Kasumi-1 (cell line): ENCODE data around the gene SIGLEC11.
"Not testable (repeated sequence)": the region's sequence is repeated elsewhere in the genome, so short reads cannot be mapped to it uniquely, and the experiment has no call there.

Experiments used
- DNase-seq, 2 experiments: peaks; one replicate each; lab custom pipeline; 2025; lab: John Stamatoyannopoulos, UW

Gene SIGLEC11

DNA sequence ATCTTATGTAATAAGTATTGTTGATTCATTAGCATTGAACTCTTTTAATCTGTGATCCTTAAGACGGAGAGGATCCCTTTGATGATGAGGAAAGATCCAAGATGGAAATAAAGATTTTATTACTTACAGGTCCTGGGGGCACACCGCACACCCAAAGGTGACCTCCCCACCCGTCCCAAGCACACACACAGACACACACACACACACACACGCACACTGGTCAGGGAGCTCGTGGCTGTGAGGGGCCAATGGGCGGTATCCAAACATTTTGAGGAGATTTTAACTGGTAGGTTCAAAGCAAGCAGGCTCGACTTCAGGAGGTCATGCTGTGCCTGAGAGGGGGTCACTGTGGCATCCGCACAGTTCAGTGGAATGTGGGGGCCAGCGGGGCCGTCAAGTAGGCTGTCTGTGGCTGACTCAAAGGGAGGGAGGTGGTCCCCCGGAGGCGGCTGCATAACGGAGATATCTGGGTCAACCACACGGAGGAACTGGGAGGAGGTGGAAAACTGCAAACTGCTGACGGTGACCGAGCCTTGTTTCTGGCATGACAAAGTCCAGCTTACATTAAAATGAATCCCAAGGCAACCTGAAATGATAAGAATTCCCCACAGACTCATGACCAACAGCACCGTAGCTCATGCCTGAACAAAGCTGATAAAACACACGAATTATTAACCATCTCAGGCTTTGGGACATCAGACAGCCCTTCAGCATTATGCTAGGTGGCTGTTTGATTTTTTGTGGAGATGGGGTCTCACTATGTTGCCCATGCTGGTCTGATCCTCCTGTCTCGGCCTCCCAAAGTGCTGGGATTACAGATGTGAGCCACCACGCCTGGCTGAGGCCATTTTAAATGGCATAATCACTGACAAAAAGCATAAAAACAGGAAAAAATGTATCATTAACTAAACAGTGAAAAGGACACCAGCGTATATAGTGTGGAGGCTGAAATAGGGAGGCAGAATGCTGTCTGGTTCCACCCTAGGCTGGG lies 20.9 kb upstream of the SIGLEC11 start:
- DNase-seq: no peak

- no peak for DNase-seq
These were observed 17.4 kb upstream of the SIGLEC11 start for GRCh38 chr19:49978324-49978723.

DNA sequence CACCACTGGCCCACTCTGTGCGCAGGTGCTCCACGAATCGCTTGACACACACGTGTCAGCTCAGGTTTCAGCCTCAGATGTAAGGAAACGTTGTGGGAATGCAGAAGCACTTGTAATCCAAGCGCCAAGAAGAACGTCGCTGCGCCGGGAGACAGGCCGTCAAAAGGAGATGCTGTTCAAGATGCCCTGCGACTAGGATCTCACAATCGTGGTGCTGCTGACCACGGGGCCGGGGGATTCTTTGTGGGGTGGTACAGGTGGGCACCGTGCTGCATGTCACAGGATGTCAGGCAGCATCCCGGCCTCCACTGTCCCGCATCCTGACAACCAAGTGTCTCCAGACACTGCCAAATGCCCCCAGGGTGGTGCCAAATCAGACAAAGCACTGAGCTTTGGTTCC lies 16.9 kb upstream of the SIGLEC11 start:
- DNase-seq: no peak

GRCh38 chr19:49977076-49977475 lies 16.1 kb upstream of the SIGLEC11 start:
- DNase-seq: no peak

- DNase-seq: no peak
These were observed 15.5 kb upstream of the SIGLEC11 start for GRCh38 chr19:49976496-49976895.

DNA sequence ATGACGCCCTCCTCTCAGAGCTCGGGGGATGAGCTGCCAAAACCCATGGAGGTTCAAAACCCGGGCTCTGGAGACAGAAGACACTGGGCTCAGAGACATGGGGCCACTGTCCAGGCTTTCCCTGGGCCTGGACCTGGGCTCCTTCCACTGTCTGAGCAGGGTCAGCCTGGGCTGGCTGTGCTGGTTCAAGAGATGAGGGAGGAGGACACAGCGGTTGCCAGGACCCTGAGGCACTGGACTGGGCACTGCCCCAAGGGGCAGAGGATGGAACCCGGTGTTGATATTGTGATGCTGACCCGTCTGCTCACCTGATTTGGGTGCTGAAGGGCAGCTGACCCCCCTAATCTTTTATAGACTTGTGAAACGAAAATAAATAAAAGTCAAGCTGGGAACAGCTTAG lies 14.1 kb upstream of the SIGLEC11 start:
- DNase-seq: no peak

GRCh38 chr19:49973987-49974386 lies 13.0 kb upstream of the SIGLEC11 start:
- peak in 1 of 2 experiments; percentile 26 for DNase-seq

- DNase-seq: no peak
These were observed 11.9 kb upstream of the SIGLEC11 start for GRCh38 chr19:49972841-49973240.

- DNase-seq: no peak
These were observed 11.0 kb upstream of the SIGLEC11 start for GRCh38 chr19:49971991-49972411.

GRCh38 chr19:49969355-49969754 lies 8.4 kb upstream of the SIGLEC11 start:
- DNase-seq: peak; percentile 36 to 42

- DNase-seq: peak; percentile 61 to 71
These were observed 7.4 kb upstream of the SIGLEC11 start for GRCh38 chr19:49968279-49968922.

DNA sequence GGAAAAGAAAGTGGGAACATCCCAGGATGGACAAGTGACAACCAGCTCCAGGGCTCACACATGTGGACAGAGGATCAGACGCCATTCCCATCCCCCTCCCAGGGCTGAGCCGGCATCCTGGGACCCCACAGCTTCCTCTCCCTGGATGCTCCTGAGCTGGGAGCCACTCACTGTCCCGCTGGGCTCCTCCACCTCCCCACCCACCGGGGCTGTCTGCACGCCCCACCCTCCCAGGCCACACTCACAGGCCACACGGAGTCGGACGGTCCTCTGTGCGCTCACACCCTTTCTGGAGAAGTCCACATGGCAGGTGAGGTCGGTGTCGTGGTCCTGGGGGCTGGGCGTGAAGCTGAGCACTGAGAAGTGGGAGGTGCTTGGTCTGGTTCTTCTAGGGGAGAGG lies 1.1 kb downstream of the SIGLEC11 start:
- not testable (repeated sequence) for DNase-seq

DNA sequence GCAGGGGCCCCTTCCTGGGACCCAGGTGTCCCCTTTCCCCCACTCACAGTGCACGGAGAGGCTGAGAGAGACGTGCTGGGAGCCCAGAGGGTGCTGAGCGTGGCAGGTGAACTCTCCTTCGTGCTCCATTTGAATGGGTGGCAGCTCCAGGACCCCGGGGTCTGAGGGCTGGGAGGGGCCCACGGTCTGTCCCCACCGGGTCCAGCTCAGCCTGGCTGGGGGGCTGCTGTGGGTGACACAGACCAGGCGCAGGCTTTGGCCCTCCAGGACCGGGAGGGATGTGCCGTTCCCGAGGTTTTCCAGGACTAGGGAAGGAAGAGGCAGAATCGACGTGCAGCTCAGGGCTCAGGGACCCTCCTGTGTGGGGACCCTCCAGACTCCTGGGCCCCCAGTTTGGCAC lies 2.4 kb downstream of the SIGLEC11 start:
- DNase-seq: not testable (repeated sequence)

DNA sequence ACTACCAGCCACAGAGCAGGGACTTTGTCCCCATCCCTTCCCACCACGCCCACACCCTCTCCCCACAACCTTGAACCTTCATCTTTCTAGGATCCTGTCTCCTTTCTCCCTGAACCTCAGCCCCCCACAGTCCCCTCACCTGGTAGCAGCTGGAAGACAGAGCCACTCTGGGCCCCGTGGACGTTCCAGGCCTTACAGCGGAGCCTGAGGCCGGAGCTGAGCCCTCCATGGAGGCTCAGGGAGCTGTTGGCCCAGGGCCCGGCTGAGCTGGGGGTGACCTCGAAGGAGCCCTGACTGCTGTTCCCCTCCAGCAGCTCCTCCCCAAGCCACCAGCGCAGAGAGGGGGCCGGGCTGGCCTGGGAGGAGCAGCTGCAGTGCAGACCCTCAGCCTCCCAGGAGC lies 2.8 kb downstream of the SIGLEC11 start:
- not testable (repeated sequence) for DNase-seq

- no peak for DNase-seq
These were observed 3.6 kb downstream of the SIGLEC11 start for GRCh38 chr19:49957262-49957915.

GRCh38 chr19:49956115-49956495 lies 4.9 kb downstream of the SIGLEC11 start:
- DNase-seq: no peak

GRCh38 chr19:49954933-49955332 lies 6.0 kb downstream of the SIGLEC11 start:
- no peak for DNase-seq

DNA sequence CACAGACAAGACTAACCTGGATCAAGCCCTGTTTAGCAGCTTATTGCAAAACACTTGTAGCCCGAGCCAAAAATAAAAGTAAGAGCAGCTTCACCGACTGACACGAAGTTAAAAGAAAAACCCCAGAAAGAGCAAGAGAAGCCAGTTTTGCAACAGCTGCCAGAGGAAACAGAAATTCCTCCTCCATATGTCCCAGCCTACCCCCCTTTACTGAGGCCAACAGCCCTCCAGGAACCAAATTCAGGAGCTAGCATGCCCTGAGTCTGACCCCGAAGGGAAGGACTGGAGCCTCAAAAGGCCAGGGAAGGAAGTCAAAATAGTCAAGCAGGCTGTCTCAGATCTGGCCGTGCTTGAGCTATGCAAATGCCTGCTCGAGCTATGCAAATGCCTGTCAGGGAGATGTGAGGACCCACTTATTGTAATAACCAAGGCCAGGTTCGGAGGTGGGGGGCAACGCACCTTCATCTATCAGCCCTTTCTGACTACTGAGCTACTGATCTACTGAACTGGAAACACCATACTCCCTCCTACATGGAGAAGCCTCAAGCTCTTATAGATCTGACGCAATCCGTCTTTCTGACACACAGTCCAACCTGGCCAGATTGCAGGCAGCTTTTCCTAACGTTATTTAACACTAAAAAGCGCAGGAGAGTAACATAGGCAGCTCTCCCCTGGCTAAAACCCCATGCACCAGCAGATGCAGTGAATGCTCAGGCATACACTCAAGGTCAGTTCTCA lies 6.7 kb downstream of the SIGLEC11 start:
- DNase-seq: peak; percentile 78 to 82

GRCh38 chr19:49953416-49953815 lies 7.6 kb downstream of the SIGLEC11 start:
- DNase-seq: peak; percentile 75

DNA sequence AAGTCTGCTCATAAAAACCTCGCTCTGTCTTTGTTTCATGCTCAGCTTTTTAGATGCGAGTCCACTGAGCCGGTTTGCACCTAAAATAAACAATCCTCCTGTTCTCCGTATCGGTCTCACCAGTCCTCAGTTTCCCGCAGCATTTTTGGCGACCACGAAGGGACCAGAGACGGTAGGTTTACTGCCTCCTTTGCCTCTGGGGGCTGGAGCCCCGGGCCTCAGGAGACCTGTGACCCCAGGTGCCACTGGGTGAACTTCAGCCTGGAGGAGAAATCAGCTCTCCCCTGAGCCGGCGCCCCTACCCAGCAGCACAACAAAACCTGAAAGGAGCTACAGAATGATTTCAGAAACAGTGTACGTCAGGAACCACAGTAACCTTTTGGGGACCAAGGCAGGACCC lies 8.1 kb downstream of the SIGLEC11 start:
- no peak for DNase-seq

GRCh38 chr19:49952479-49952836 lies 8.5 kb downstream of the SIGLEC11 start:
- no peak for DNase-seq
